Neural crest cell (in vitro differentiated cells): ENCODE measurements around the gene SEMA7A. TPM values are rescaled to one million over a fixed set of nuclear protein-coding genes. Genes with fewer than 3 reads are reported as not detected.

Experiments used
- DNase-seq: peaks from one replicate; pipeline ENCODE4 v3.0.0; 2021; ENCODE audit warnings: low read depth, mixed read lengths, low spot score
- H3K27ac Mint-ChIP-seq: one replicate; pipeline ENCODE4 v1.8.0; 2021; ENCODE audit warnings: mild to moderate bottlenecking, mixed read lengths; ENCODE audit not compliant: unreplicated experiment
- H3K27me3 Mint-ChIP-seq: 2 replicates; pipeline ENCODE4 v1.8.0; 2021; ENCODE audit warnings: low read depth, mild to moderate bottlenecking, mixed read lengths
- H3K36me3 Mint-ChIP-seq: 2 replicates; pipeline ENCODE4 v1.8.0; 2021; ENCODE audit warnings: low read depth, mild to moderate bottlenecking, mixed read lengths
- H3K4me1 Mint-ChIP-seq: 2 replicates; pipeline ENCODE4 v1.8.0; 2021; ENCODE audit warnings: mixed read lengths
- H3K4me3 Mint-ChIP-seq: one replicate; pipeline ENCODE4 v1.8.0; 2021; ENCODE audit warnings: mild to moderate bottlenecking, mixed read lengths
- H3K9me3 Mint-ChIP-seq: 2 replicates; pipeline ENCODE4 v1.8.0; 2021; ENCODE audit warnings: mixed read lengths
- CTCF ChIP-seq: fragments of 200-600 bp; sonication (generic); conservative IDR thresholded peaks from 2 replicates; pipeline ENCODE4 v1.5.0; 2021; ENCODE audit warnings: antibody characterized with exemption, mild to moderate bottlenecking
- total RNA-seq: library from RNA; stranded (reverse); gene quantifications from 2 replicates; pipeline ENCODE4 v1.2.1, GENCODE V29; 2021

Gene SEMA7A
- total RNA-seq, 1 donor from 2014 or later, result 14.4 TPM

- H3K27ac Mint-ChIP-seq, result peak overlapping the region; percentile 96
- H3K27me3 Mint-ChIP-seq, result no peaks in the 10 kb centered on the region
- TF ChIP-seq CTCF, result no peak
- peak overlapping the region; percentile 8 for H3K4me3 Mint-ChIP-seq
- peak; percentile 53 for DNase-seq
- peaks cover 68% of the 10 kb centered on the region for H3K4me1 Mint-ChIP-seq
- H3K9me3 Mint-ChIP-seq, result no peaks in the 10 kb centered on the region
- H3K36me3 Mint-ChIP-seq, result no peaks in the 10 kb centered on the region
Measured at GRCh38 chr15:74421302-74422245, 12.2 kb downstream of the SEMA7A start.

DNA sequence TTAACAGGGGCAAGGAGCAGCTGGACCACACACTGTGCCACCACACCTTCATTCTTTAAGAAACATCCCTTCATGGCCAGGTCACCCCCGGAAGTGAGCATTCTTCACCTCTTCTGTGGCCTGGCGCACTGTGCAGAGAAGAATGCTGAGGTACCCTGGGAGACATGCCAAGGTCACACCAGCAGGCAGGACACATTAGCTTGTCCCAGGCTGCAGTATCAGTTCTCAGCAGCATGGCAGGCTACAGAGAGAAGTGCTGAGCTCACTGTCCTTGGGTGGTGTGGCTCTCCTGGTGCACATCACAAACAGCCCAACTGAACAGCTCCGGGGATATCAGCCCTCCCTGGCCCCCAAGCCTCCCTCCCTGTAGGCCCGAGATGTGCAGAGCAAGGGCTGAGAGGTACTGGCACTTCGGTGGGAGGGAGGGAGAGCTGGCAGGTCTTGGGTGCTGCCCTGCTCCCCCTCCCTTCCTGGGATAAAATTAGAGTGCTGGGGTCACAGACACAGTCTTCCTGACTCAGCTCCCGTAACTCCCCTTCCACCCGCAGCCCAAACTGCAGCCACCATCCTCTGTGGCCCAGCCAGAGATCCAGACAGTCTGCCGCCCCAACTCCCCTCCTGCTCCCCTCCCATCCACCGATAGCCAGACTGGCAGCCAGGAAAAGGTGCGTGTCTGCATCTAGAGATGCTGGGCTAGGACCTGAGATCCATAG, 13.4 kb downstream of the SEMA7A start:
- H3K4me1 Mint-ChIP-seq, result peaks cover 59% of the 10 kb centered on the region
- no peak for TF ChIP-seq CTCF
- H3K9me3 Mint-ChIP-seq, result no peaks in the 10 kb centered on the region
- no peak overlapping the region for H3K4me3 Mint-ChIP-seq
- peak overlapping the region; percentile 45 for H3K27ac Mint-ChIP-seq
- peaks cover 4% of the 10 kb centered on the region for H3K36me3 Mint-ChIP-seq
- no peak for DNase-seq
- no peaks in the 10 kb centered on the region for H3K27me3 Mint-ChIP-seq

GRCh38 chr15:74419432-74419831, 14.3 kb downstream of the SEMA7A start:
- H3K4me3 Mint-ChIP-seq, result no peak overlapping the region
- no peak overlapping the region for H3K27ac Mint-ChIP-seq
- peaks cover 4% of the 10 kb centered on the region for H3K36me3 Mint-ChIP-seq
- H3K27me3 Mint-ChIP-seq, result no peaks in the 10 kb centered on the region
- peaks cover 53% of the 10 kb centered on the region for H3K4me1 Mint-ChIP-seq
- TF ChIP-seq CTCF, result no peak
- no peak for DNase-seq
- no peaks in the 10 kb centered on the region for H3K9me3 Mint-ChIP-seq

GRCh38 chr15:74418575-74419338, 15.0 kb downstream of the SEMA7A start:
- peaks cover 46% of the 10 kb centered on the region for H3K4me1 Mint-ChIP-seq
- peaks cover 4% of the 10 kb centered on the region for H3K36me3 Mint-ChIP-seq
- H3K27me3 Mint-ChIP-seq, result no peaks in the 10 kb centered on the region

More at GRCh38 chr15:74418575-74419338, 15.0 kb downstream of the SEMA7A start:
- no peaks in the 10 kb centered on the region for H3K9me3 Mint-ChIP-seq
- H3K27ac Mint-ChIP-seq, result peak overlapping the region; percentile 27
- no peak for DNase-seq
- no peak overlapping the region for H3K4me3 Mint-ChIP-seq
- no peak for TF ChIP-seq CTCF
